Inflammatory macrophage treated with lipopolysaccharide for 4 hours (primary cell): ENCODE results near the gene AP5S1.
"Not testable (repeated sequence)": the region's sequence is repeated elsewhere in the genome, so short reads cannot be mapped to it uniquely, and the experiment has no call there.

ENCODE experiments used
- DNase-seq: peaks from one replicate; pipeline ENCODE4 v3.0.0-alpha.2; 2020

AP5S1 gene

GRCh38 chr20:3820048-3820900 lies at the start of gene AP5S1:
TSS of gene AP5S1 (plus strand) at chr20:3820547. CDS start at chr20:3822118, 1,571 bp downstream.
- DNase-seq = peak; percentile 98

GRCh38 chr20:3771552-3772058 lies 48.7 kb upstream of the AP5S1 start:
- no peak for DNase-seq

- DNase-seq = peak; percentile 77
These were observed 44.8 kb upstream of the AP5S1 start for GRCh38 chr20:3775457-3776108.

- DNase-seq = no peak
These were observed 43.0 kb upstream of the AP5S1 start for GRCh38 chr20:3777381-3777715.

GRCh38 chr20:3777716-3778629 lies 42.4 kb upstream of the AP5S1 start:
- peak; percentile 52 for DNase-seq

- DNase-seq = no peak
These were observed 41.4 kb upstream of the AP5S1 start for GRCh38 chr20:3778976-3779375.

- DNase-seq = peak; percentile 91
These were observed 39.0 kb upstream of the AP5S1 start, which contains the start of gene SPEF1 for GRCh38 chr20:3781153-3781910. TSS of gene SPEF1 (minus strand) at chr20:3781448. CDS start at chr20:3781287, 161 bp downstream.

GRCh38 chr20:3782597-3782996 lies 37.8 kb upstream of the AP5S1 start:
- no peak for DNase-seq

GRCh38 chr20:3783068-3783489 lies 37.3 kb upstream of the AP5S1 start:
- DNase-seq = no peak

GRCh38 chr20:3783511-3784195 lies 36.7 kb upstream of the AP5S1 start:
- no peak for DNase-seq

GRCh38 chr20:3784216-3784853 lies 36.0 kb upstream of the AP5S1 start:
- no peak for DNase-seq

- DNase-seq = no peak
These were observed 35.5 kb upstream of the AP5S1 start for GRCh38 chr20:3784863-3785239.

GRCh38 chr20:3785240-3786125 lies 34.9 kb upstream of the AP5S1 start:
- no peak for DNase-seq

- peak; percentile 54 for DNase-seq
These were observed 34.2 kb upstream of the AP5S1 start for GRCh38 chr20:3786126-3786484.

GRCh38 chr20:3786665-3787323 lies 33.6 kb upstream of the AP5S1 start, which contains the start of gene CENPB:
TSS of gene CENPB (minus strand) at chr20:3786740. CDS start at chr20:3786483, 257 bp downstream.
- peak; percentile 88 for DNase-seq

GRCh38 chr20:3787324-3788014 lies 32.9 kb upstream of the AP5S1 start:
- no peak for DNase-seq

GRCh38 chr20:3788685-3789155 lies 31.6 kb upstream of the AP5S1 start:
- DNase-seq = no peak

GRCh38 chr20:3789201-3789600 lies 31.1 kb upstream of the AP5S1 start:
- DNase-seq = not testable (repeated sequence)

- DNase-seq = not testable (repeated sequence)
These were observed 26.2 kb upstream of the AP5S1 start for GRCh38 chr20:3794168-3794567.
